ENCODE measurements around the gene UBXN10. TPM values are rescaled to one million over a fixed set of nuclear protein-coding genes. Genes with fewer than 3 reads are reported as not detected.

Gene UBXN10
- total RNA-seq, 1 donor from 2014 or later: 0.49 TPM

DNA sequence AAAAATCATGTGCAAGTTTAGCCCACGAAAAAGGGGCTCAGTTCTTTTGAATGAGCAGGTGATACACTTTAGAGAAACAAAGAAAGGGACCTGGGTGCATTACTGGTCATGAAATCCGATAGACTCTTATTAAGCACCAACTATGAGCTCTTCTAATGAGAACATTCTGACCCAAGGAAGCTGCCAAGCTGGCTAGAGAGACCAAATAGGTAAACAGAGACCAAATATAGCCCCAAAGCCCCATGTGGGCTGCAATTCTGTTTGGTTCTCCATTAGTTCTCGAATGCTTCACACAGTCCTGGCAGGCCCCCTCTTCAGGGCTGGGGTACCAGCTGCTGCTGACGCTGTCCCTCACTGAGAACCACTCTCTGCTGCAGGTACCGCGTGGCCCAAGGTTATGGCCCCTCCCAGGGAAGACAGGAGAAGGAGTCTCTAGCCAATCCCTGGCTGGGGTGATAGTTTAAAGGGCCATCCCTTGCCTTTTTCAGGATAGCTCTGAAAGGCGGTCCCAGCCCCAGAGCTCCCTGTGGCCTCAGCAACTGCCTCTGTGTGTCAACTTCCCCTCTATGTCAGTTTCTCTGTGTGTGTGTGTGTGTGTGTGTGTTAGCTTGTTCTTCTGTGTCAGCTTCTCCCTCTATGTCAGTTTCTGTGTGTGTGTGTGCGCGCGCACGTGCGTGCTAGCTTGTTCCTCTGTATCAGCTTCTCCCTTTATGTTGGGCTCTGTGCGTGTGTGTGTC, 7.1 kb upstream of the UBXN10 start:
- H3K9me3 Mint-ChIP-seq (ENCODE audit: unreplicated experiment): no peaks in the 10 kb centered on the region
- peaks cover 5% of the 10 kb centered on the region for H3K36me3 Mint-ChIP-seq (ENCODE audit: unreplicated experiment)
- no peak overlapping the region for H3K4me3 Mint-ChIP-seq (ENCODE audit: unreplicated experiment)
- H3K4me1 Mint-ChIP-seq (ENCODE audit: low read depth, unreplicated experiment): no peaks in the 10 kb centered on the region
- DNase-seq: no peak
- TF ChIP-seq, protein P1, sequence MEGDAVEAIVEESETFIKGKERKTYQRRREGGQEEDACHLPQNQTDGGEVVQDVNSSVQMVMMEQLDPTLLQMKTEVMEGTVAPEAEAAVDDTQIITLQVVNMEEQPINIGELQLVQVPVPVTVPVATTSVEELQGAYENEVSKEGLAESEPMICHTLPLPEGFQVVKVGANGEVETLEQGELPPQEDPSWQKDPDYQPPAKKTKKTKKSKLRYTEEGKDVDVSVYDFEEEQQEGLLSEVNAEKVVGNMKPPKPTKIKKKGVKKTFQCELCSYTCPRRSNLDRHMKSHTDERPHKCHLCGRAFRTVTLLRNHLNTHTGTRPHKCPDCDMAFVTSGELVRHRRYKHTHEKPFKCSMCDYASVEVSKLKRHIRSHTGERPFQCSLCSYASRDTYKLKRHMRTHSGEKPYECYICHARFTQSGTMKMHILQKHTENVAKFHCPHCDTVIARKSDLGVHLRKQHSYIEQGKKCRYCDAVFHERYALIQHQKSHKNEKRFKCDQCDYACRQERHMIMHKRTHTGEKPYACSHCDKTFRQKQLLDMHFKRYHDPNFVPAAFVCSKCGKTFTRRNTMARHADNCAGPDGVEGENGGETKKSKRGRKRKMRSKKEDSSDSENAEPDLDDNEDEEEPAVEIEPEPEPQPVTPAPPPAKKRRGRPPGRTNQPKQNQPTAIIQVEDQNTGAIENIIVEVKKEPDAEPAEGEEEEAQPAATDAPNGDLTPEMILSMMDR (IDR thresholded peaks at IDR 0.05; ENCODE audit: partially characterized antibody, unreplicated experiment): no peak
- H3K27me3 Mint-ChIP-seq (ENCODE audit: unreplicated experiment): peaks cover 1% of the 10 kb centered on the region
- H3K27ac Mint-ChIP-seq (ENCODE audit: unreplicated experiment): no peak overlapping the region

DNA sequence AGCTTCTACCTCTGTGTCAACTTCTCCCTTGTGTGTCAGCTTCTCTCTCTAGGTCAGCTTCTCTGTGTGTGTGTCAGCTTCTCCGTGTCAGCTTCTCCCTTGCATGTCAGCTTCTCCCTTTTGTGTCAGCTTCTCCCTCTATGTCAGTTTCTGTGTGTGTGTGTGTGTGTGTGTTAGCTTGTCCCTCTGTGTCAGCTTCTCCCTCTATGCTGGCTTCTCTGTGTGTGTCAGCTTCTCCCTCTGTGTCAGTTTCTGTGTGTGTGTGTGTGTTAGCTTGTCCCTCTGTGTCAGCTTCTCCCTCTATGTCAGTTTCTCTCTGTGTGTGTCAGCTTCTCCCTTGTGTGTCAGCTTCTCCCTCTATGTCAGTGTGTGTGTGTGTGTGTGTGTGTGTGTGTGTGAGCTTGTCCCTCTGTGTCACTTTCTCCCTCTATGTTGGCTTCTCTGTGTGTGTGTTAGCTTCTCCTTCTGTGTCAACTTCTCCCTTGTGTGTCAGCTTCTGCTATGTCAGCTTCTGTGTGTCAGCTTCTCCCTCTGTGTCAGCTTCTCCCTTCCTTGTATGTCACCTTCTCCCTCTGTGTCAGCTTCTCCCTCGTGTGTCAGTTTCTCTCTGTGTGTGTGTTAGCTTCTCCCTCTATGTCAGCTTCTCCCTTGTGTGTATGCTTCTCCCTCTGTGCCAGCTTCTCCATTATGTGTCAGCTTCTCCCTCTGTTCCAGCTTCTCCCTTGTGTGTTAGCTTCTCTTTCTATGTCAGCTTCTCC, 6.3 kb upstream of the UBXN10 start:
- H3K4me3 Mint-ChIP-seq (ENCODE audit: unreplicated experiment): no peak overlapping the region
- H3K36me3 Mint-ChIP-seq (ENCODE audit: unreplicated experiment): peaks cover 5% of the 10 kb centered on the region
- no peak for DNase-seq
- no peak overlapping the region for H3K27ac Mint-ChIP-seq (ENCODE audit: unreplicated experiment)
- H3K4me1 Mint-ChIP-seq (ENCODE audit: low read depth, unreplicated experiment): no peaks in the 10 kb centered on the region
- TF ChIP-seq, protein P1 (IDR thresholded peaks at IDR 0.05; ENCODE audit: partially characterized antibody, unreplicated experiment): no peak
- H3K27me3 Mint-ChIP-seq (ENCODE audit: unreplicated experiment): peaks cover 1% of the 10 kb centered on the region
- no peaks in the 10 kb centered on the region for H3K9me3 Mint-ChIP-seq (ENCODE audit: unreplicated experiment)

DNA sequence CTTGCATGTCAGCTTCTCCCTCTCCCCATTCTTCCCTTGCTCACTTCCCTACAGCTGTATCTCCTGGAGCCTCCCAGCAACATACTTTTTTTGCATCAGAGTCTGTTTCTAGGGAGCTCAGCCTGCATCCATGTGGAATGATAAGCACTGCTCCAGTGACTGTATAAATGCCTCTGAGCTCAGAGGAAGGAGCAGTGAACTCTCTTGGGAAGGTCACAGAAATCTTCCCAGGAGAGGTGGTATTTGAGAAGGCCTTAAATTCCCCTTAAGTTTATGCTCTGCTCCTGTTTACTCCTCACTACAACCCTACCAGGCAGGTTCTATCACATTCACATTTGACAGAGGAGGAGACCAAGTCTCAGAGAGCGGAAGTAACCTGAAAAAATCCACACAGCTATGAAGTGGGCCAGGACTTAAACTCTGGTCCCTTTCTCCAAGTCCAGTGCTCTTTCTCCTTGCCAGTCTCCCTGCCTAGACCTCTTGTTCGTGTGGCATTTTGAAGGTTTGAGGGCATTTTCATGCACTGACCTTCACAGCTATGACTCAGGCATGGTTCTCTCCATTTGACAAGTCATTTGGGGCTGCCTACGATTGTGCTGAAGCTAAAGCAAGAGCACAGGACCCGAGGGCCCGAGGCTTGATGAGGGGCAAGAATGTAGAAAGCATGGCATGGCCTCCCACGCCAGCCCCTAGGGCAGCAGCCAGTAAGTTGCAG, 5.6 kb upstream of the UBXN10 start:
- Mint-ChIP-seq H3K27ac (ENCODE audit: unreplicated experiment) (no peak overlapping the region), H3K9me3 (ENCODE audit: unreplicated experiment) (no peaks in the 10 kb centered on the region)
- TF ChIP-seq, protein P1 (IDR thresholded peaks at IDR 0.05; ENCODE audit: partially characterized antibody, unreplicated experiment): no peak

DNA sequence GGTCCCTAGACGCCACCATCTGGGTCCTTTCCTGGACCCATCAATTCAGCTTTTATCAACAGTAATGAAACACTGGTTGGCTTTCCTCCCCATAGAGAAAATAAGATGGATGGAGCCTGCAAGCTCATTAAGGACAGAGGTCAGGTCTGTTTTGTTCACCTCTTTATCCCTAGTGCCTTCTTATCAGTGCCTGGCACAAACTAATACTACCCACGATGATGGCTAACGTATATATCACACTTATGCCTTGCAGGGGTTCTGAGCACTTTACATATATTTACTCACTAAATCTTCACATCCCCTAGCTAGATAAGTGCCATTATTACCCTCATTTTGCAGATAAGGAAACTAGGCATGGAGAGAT, 5.1 kb upstream of the UBXN10 start:
- H3K9me3 Mint-ChIP-seq (ENCODE audit: unreplicated experiment): no peaks in the 10 kb centered on the region
- H3K4me3 Mint-ChIP-seq (ENCODE audit: unreplicated experiment): no peak overlapping the region
- H3K4me1 Mint-ChIP-seq (ENCODE audit: low read depth, unreplicated experiment): peaks cover 2% of the 10 kb centered on the region
- no peak overlapping the region for H3K27ac Mint-ChIP-seq (ENCODE audit: unreplicated experiment)
- H3K27me3 Mint-ChIP-seq (ENCODE audit: unreplicated experiment): peaks cover 5% of the 10 kb centered on the region
- H3K36me3 Mint-ChIP-seq (ENCODE audit: unreplicated experiment): peaks cover 5% of the 10 kb centered on the region
- TF ChIP-seq, protein P1 (IDR thresholded peaks at IDR 0.05; ENCODE audit: partially characterized antibody, unreplicated experiment): no peak
- DNase-seq: no peak

More for the DNA sequence above, 5.6 kb upstream of the UBXN10 start:
- H3K4me3 Mint-ChIP-seq (ENCODE audit: unreplicated experiment): no peak overlapping the region
- peaks cover 4% of the 10 kb centered on the region for H3K27me3 Mint-ChIP-seq (ENCODE audit: unreplicated experiment)
- H3K4me1 Mint-ChIP-seq (ENCODE audit: low read depth, unreplicated experiment): peaks cover 1% of the 10 kb centered on the region
- DNase-seq: no peak
- peaks cover 5% of the 10 kb centered on the region for H3K36me3 Mint-ChIP-seq (ENCODE audit: unreplicated experiment)
